Sigmoid colon (tissue), 4 donors: ENCODE measurements around the gene RIT2.

Experiments used
- CTCF ChIP-seq, 4 experiments: fragments of 450-650 bp in 3 of 4; fragments of 200-600 bp in 1 of 4; IDR thresholded peaks; one replicate each; pipeline ENCODE4 v1.5.1; 2016 to 2019; ENCODE audit warnings: antibody characterized with exemption in 4 of 4, mild to moderate bottlenecking in 3 of 4, moderate library complexity in 2 of 4
- EP300 ChIP-seq, 4 donors: sonication (generic); formaldehyde crosslinking; IDR thresholded peaks; one replicate each; pipeline ENCODE4 v1.6.1; 2017; ENCODE audit warnings: antibody characterized with exemption in 4 of 4

GRCh38 chr18:43141208-43141607 is 25.7 kb upstream of the RIT2 start:
- TF ChIP-seq EP300 (IDR thresholded peaks at IDR 0.05) (no peak), CTCF (IDR thresholded peaks at IDR 0.05) (no peak)
